UCSD-AML1 (cell line): Measurements from ENCODE around the gene PLCH1.
A peak's percentile ranks its signal among the peaks of the same experiment; 100 is the strongest.

Source experiments
- DNase-seq: peaks from one replicate; lab custom pipeline; 2025; ENCODE audit not compliant: unreplicated experiment; lab: John Stamatoyannopoulos, UW

The PLCH1 gene

DNA sequence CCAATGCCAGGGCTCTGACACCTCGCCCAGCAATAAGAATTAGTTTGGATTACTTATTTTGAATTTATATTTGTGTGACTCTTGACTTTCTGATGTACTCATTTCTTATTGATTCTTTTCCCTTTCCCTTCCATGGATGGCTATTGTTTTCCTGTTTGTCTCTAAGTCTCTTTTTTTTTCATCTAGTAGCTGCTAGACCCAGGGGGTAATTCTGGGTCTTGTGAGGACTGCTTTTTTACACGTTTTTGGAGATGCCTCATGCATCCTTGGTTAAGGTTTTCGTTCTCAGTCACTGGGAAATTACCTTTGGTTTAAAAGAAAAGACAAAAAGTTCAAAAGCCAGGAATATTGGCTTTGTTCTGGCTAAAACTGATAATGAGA, 381.2 kb downstream of the PLCH1 start:
- no peak for DNase-seq

DNA sequence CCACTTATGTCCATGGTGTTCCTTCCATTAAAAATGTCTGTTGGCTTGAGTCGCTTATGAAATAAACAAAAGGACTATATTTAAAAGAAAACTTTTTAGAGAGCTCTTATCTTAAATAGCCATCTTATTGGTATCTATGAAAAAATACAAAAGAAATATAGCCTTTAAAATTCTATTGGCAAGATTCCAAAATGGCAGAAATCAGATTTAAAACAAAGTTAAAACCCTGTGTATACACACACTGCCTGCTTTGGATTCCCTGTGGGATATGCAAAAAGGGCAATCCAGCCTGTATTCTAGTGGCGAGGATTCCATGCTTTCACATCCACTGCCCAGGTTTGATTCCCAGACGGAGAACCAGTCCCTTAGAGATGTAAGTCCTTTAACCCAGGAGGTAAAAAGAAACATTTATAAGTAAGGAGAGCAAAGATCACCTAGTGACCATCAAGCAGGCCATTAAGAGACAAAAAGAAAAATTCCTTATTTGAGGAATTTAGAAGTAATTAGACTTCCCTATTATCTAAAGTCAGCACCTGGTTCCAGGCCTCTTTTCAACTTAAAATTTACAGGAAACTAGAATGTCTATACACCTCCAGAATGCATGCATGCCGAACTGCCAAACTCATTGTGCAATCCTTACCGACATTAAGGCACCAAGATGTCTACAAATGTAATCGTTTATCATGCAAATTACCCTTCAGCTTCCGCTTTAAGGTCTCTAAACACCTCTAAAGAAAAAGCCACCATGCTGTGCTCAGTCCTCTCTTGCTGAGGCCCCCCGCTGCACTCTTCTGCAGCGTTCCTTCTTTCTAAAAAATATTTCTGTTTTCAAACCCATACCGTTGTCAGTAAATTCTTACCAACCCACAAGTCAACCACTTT, 381.8 kb downstream of the PLCH1 start:
- DNase-seq = no peak

DNA sequence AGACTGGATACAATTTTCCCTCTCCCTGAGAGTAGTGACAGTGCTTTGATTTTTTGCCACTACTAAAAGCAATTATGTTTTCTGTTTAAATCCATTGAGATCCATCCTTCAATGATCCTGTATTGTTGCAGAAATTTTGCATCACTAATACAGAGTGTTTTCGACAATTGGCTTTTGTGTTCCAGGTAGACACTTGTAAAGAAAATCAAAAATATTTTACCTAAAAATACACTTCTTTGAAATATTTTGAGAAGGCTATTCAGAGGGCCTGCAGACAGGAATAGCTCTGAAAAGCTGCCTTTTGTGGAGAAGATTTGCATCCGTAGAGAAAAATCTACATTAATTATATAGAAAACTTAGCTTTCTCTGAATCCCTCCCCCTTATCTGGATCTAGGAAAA, 384.6 kb downstream of the PLCH1 start:
- no peak for DNase-seq

DNA sequence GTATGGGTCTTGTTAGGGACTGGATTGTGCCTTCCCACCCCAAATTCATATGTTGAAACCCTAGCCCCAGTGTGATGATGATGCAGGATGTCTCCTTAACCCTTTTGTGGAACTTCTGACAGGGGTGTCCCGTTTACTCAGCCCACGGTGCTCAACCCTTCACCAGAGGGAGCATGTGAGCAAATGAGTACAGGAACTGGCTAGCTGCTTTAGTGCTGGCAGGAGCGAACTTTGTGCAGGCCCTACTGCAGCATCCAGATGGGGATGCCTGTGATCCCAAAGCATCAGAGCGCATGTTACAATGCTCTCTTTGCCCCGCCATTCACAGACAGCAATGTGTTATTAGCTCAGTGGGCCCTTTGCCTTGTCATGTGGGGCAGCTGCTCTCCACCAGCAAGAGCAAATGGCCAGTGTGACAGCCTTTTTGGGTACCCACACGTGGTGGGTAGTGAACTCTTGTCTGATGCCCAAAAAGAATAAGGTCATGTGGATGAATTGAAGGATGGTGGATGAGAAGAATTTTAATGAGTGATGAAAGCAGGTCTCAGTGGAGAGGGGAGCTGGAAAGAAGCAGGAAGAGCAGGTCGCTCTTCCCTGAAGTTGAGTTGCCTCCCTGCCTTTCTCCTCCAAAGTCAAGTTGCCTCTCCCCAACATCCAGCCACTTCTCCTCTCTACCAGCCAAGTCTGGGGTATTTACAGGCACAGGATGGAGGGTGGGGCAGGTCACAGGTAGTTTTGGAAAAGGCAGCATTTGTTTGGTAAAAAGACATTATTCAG, 388.1 kb downstream of the PLCH1 start:
- peak; percentile 16 for DNase-seq

- no peak for DNase-seq
Measured at GRCh38 chr3:155354658-155355057, 390.2 kb downstream of the PLCH1 start.

DNA sequence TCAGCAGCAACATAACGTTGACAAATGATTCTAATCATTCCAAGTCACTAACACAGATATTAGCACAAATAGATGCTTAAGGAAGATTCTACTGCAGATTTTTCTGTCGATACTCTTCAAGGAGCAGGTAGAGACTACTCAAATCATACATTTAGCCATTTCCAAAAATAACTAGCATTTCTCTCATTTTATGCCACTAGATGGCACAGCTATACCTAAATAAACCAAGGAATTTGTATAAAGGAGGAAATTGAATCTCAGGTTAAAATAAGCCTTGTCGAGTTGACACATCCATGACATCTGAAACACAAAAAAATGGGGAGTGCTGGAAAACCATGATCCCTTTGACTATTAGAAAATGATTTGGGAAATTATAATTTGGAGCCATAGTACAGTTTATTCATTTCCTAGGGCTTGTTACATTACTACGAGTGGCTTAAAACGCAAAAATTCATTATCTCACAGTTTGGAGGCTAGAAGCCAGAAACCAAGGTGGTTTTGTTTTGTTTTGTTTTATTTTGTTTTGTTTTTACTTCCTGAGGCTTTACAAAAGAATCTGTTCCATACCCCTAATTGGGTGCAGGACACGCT, 391.9 kb downstream of the PLCH1 start:
- no peak for DNase-seq

GRCh38 chr3:155350571-155350970, 394.3 kb downstream of the PLCH1 start:
- DNase-seq = no peak

DNA sequence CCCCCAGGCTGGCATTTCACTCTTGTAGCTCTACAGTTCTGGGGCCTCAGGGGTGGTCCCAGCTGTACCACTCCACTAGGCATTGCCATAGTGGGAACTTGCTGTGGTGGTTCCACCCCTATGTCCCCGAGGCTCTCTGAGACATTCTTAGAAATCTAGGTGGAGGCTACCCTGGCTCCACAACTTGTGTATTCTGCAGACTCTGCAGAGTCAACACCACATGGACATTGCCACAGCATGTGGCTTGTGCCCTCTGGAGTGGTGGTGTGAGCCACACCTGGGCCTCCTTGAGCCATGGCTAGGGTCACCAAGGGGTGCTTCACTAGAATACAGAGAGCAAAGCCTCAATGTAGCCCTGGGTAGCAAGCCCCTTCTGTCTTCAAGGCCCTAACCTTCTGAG, 397.0 kb downstream of the PLCH1 start:
- DNase-seq = no peak

- no peak for DNase-seq
Measured at GRCh38 chr3:155342344-155342743, 402.5 kb downstream of the PLCH1 start.

DNA sequence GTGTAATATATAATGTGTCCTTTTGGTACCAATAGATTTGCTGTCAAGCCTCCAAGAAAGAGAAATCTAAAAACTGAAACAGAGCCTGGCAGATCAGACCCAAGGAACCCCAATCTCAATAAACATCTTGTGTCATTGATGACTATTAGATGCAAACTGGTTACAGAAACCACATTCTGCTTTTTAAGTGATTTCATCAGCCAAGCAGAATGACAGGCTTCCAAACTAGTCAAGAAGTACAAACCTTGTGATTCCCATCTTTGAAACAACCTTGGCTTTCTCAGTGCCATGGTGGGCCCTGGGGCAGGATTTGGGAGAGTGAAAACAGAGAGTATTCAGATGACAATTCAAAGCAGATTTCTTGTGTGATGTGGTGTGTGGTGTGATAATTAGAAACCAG, 405.8 kb downstream of the PLCH1 start:
- no peak for DNase-seq

DNA sequence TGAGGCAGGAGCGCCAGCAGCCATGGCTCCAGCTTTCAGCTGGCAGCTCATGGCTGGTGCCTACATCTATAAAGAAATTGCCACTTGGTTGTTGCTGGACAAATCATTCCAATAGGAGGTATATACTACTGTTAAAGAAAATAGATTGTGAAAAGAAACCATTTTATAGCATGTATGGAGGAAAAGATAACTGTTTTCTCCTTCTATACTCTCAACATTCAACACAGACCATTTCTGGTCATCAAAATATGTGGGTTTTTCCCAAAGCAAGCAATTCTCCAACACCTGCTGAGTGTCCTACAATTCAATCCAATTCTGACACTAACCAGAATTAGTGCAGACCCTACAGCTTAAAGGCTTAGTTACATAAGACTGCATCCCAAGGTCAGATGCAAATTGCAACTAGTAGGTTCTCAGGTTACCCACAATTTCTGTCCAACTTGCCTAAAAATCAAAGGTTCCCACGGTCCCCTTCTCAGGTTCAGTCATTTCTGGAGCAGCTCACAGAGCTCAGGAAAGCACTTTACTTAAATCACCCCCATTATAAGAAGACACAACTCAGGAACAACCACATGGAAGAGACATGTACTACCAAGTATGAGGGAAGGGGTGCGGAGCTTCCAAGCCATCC, 409.0 kb downstream of the PLCH1 start:
- peak; percentile 29 for DNase-seq

- DNase-seq = peak; percentile 66
Measured at GRCh38 chr3:155334914-155335723, 409.8 kb downstream of the PLCH1 start.

DNA sequence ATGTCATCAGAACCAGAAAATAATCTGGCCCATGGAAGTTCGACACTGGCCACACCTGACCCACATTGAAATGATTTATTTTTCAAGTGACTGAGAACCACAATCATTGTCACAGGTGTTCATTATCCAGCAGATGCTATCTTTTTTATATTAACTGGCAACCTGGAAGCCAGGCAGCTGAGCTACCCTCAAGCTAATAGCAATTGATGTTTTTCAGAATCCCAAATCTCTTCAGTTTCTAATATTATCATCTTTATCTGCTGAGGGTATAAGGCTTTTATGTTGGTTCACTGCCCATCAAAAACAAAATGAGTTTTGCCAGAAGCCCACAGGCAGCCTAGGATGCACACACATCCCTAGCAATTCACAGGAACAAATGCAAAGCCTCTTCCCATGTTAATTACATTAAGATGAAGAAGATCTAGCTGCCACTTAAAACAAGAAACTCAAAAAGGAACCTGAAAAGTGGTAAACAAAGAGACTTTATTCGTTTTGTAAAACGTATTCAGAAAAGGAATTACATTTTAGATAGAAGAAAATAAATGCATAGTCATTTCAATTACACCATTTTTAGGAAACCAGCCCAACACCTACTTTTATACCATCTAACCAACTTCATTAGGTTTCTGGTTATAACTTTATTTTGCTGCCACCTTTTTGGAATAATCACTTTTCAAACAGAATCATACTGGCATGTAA, 410.5 kb downstream of the PLCH1 start:
- DNase-seq = no peak

- no peak for DNase-seq
Measured at GRCh38 chr3:155332716-155333115, 412.2 kb downstream of the PLCH1 start.

DNA sequence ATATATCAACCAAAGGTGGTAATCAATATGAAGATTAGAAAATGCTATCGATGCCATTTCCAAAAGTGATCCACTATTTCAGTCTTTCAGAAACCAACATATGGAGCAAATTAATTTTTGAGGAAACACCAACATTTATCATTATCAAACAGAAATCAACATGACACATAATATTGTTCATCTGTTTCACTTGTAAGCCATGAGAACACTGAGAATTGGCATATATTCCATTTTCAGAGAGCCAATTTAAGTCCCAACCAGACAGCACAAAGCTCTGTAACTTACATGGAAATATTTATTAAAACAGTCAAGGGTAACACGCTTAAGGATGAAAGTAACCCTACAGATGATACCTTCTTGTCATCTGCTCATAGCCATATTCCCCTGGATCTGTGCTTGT, 413.8 kb downstream of the PLCH1 start:
- no peak for DNase-seq

DNA sequence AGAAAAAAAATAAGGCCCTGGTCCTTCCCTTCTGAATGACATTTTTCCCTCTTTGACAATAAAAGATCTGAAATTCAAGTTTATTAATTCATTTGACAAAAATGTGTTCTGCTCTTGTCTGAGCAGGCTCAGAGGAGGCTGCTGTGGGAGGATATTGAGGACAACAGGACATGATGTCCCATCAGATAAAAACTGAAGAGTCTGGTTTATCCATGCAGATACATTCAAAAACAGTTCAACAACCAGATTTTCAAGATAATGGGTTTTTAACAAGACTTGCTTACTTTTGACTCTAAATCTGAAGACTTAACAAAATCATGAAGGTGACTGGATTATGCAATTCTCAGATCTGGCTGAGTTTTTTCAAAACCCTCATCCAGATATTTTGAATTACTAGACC, 414.5 kb downstream of the PLCH1 start:
- DNase-seq = no peak

- no peak for DNase-seq
Measured at GRCh38 chr3:155329513-155330048, 415.3 kb downstream of the PLCH1 start.

- DNase-seq = no peak
Measured at GRCh38 chr3:155327871-155328270, 417.0 kb downstream of the PLCH1 start.

DNA sequence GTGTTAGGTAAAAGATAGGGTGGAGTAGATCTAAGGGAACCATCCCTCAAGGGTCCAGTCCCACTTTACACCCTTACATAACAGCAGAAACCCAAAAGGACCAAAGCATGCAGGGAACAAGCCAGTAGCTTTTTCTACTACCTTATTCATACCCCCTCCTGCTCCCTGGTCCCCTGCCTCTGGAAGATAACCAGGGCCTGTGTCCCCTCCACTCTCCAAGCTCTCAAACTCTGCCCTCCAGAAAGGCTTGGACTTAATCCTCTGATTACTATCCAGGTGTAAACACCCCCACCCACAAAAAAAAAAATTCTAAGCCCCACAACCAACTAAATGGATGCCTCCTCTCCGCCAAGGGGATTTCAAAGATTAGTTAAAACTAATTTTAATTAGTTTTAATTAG, 417.4 kb downstream of the PLCH1 start:
- no peak for DNase-seq

- no peak for DNase-seq
Measured at GRCh38 chr3:155326901-155327300, 418.0 kb downstream of the PLCH1 start.
